PC-3 (cell line): ENCODE results near the gene SNAPC2. TPM values are rescaled to one million over a fixed set of nuclear protein-coding genes. Genes with fewer than 3 reads are reported as not detected.
A peak's percentile ranks its signal among the peaks of the same experiment; 100 is the strongest.

Experiments
- ATAC-seq: fragments of 200-7000 bp; cut with Tn5 transposase; 2 replicates; pipeline ENCODE4 v1.9.1; 2020; ENCODE audit warnings: mild to moderate bottlenecking, moderate library complexity
- BruUV-seq: library from RNA; stranded (reverse); fragments of 400-500 nt; replicated peaks from 2 replicates; lab custom pipeline; 2021; lab: Mats Ljungman, UMichigan
- CTCF ChIA-PET: fragments of 300-600 bp; sonication (Branson Sonifier 250); formaldehyde crosslinking; loops from one replicate; lab custom pipeline; 2022; ENCODE audit warnings: antibody characterized with exemption; lab: Charles Lee
- POLR2A ChIA-PET: fragments of 300-600 bp; sonication (Branson Sonifier 250); formaldehyde crosslinking; loops from one replicate; lab custom pipeline; 2022; ENCODE audit warnings: antibody characterized with exemption; ENCODE audit not compliant: unreplicated experiment; lab: Charles Lee
- DNase-seq: peaks from one replicate; pipeline ENCODE4 v3.0.0-alpha.2; 2015
- H2AFZ ChIP-seq: fragments of 300-600 bp; sonication (generic); 2 replicates; pipeline ENCODE4 v1.6.0; 2016; ENCODE audit warnings: antibody characterized with exemption, low read length
- H3F3A ChIP-seq: fragments of 300-600 bp; sonication (generic); one replicate; pipeline ENCODE4 v1.6.0; 2017; ENCODE audit warnings: antibody characterized with exemption, low read length, control low read depth, mild to moderate bottlenecking; ENCODE audit not compliant: unreplicated experiment
- H3K27ac ChIP-seq: fragments of 300-600 bp; sonication (generic); 2 replicates; pipeline ENCODE4 v1.5.1; 2016; ENCODE audit warnings: mild to moderate bottlenecking, low read length
- H3K27me3 ChIP-seq: fragments of 300-600 bp; sonication (generic); 2 replicates; pipeline ENCODE4 v1.6.1; 2016; ENCODE audit warnings: low read length, mixed read lengths
- H3K36me3 ChIP-seq: fragments of 300-600 bp; sonication (generic); 2 replicates; pipeline ENCODE4 v1.6.1; 2016; ENCODE audit warnings: low read depth, mixed run types, low read length, mixed read lengths
- H3K4me1 ChIP-seq: fragments of 300-600 bp; sonication (generic); 2 replicates; pipeline ENCODE4 v1.5.1; 2016; ENCODE audit warnings: low read length; ENCODE audit not compliant: insufficient read depth
- H3K4me2 ChIP-seq: fragments of 300-600 bp; sonication (generic); 2 replicates; pipeline ENCODE4 v1.6.0; 2016; ENCODE audit warnings: low read length
- H3K4me3 ChIP-seq: fragments of 300-600 bp; sonication (generic); 2 replicates; pipeline ENCODE4 v1.5.1; 2016; ENCODE audit warnings: mild to moderate bottlenecking, low read length, mixed read lengths
- H3K79me2 ChIP-seq: fragments of 300-600 bp; sonication (generic); 2 replicates; pipeline ENCODE4 v1.6.1; 2017; ENCODE audit warnings: low read length, mixed read lengths
- H3K9ac ChIP-seq: fragments of 300-600 bp; sonication (generic); 2 replicates; pipeline ENCODE4 v1.6.0; 2016; ENCODE audit warnings: mild to moderate bottlenecking, low read length
- H3K9me2 ChIP-seq: fragments of 300-600 bp; sonication (generic); replicated peaks from 2 replicates; pipeline ENCODE4 v1.6.1; 2016; ENCODE audit warnings: mixed run types, low read length, mixed read lengths
- H3K9me3 ChIP-seq: fragments of 300-600 bp; sonication (generic); 2 replicates; pipeline ENCODE4 v1.6.1; 2016; ENCODE audit warnings: low read length, mixed read lengths
- H4K20me1 ChIP-seq: fragments of 300-600 bp; sonication (generic); 2 replicates; pipeline ENCODE4 v1.6.1; 2016; ENCODE audit warnings: low read length, mixed read lengths
- EZH2 ChIP-seq: fragments of 300-600 bp; sonication (generic); IDR thresholded peaks from one replicate; pipeline ENCODE4 v1.6.1; 2017; ENCODE audit warnings: antibody characterized with exemption, mild to moderate bottlenecking, low read length; ENCODE audit not compliant: unreplicated experiment
- EZH2phosphoT487 ChIP-seq: fragments of 300-600 bp; sonication (generic); IDR thresholded peaks from 2 replicates; pipeline ENCODE4 v1.6.1; 2018; ENCODE audit warnings: mild to moderate bottlenecking, antibody characterized with exemption, low read length, borderline replicate concordance
- intact Hi-C: fragments of 100-400 bp; cut with micrococcal nuclease; formaldehyde crosslinking; loops from 2 replicates; pipeline ENCODE4 v1.9.0; 2023
- total RNA-seq: library from RNA; depleted of rRNA; stranded (reverse); fragments of >200 nt; gene quantifications from 2 replicates; pipeline ENCODE4 v1.2.3, GENCODE V29; 2014
- TF ChIP-seq, protein P1 (sequence below): fragments of 300-600 bp; sonication (generic); conservative IDR thresholded peaks from 2 replicates; pipeline ENCODE4 v1.5.1; 2017; ENCODE audit warnings: antibody characterized with exemption, low read depth, mild to moderate bottlenecking, low read length

The SNAPC2 gene
- total RNA-seq, 1 experiment from 2014 or later, result 40.1 TPM

DNA sequence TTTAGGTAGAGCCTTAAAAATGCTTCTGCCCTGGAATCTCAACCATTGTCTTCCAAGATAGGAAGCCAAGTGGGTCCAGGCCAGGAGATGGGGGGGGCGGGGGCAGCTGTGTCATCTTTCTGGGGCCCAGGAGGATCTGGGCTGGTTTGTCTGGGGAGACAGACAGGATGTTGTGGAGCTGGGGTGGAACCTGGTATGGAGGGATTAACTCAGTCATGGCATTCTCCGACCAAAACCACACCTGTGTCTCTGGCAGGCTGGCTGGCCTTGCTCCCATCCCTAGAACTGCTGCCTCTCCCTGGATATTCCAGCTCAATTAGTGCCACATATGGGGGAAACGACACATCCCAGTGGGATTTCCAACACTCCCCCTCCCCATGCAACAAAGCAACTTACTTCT lies 19.2 kb upstream of the SNAPC2 start:
- no peak for DNase-seq
- H3K4me1 ChIP-seq, result peaks cover 20% of the 10 kb centered on the region
- TF ChIP-seq EZH2phosphoT487 (no peak), EZH2 (no peak)
- TF ChIP-seq, protein P1, sequence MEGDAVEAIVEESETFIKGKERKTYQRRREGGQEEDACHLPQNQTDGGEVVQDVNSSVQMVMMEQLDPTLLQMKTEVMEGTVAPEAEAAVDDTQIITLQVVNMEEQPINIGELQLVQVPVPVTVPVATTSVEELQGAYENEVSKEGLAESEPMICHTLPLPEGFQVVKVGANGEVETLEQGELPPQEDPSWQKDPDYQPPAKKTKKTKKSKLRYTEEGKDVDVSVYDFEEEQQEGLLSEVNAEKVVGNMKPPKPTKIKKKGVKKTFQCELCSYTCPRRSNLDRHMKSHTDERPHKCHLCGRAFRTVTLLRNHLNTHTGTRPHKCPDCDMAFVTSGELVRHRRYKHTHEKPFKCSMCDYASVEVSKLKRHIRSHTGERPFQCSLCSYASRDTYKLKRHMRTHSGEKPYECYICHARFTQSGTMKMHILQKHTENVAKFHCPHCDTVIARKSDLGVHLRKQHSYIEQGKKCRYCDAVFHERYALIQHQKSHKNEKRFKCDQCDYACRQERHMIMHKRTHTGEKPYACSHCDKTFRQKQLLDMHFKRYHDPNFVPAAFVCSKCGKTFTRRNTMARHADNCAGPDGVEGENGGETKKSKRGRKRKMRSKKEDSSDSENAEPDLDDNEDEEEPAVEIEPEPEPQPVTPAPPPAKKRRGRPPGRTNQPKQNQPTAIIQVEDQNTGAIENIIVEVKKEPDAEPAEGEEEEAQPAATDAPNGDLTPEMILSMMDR, result no peak
- intact Hi-C loops, result loop anchor here (5.0 kb wide), 1 partner anchor 626 kb away; no protein-coding TSS in a partner anchor
- BruUV-seq, result no TSS peak
- ChIA-PET POLR2A (interaction anchor here (0.5 to 0.7 kb wide), 3 partner anchors 12 to 31 kb away, joined by 4 to 16 read pairs (median 4); no protein-coding TSS in a partner anchor), CTCF (no interaction called here)
- no peaks in the 10 kb centered on the region for H4K20me1 ChIP-seq
- no peak for ATAC-seq
- no peak overlapping the region for H3K4me3 ChIP-seq
- no peaks in the 10 kb centered on the region for H3K9me3 ChIP-seq
- no peak overlapping the region for H3K27ac ChIP-seq
- H3K4me2 ChIP-seq, result no peak overlapping the region
- H3F3A ChIP-seq, result peaks cover 11% of the 10 kb centered on the region
- peaks cover 15% of the 10 kb centered on the region for H3K36me3 ChIP-seq
- H3K9ac ChIP-seq, result no peak overlapping the region
- H3K9me2 ChIP-seq, result no peaks in the 10 kb centered on the region
- H3K27me3 ChIP-seq, result no peaks in the 10 kb centered on the region
- peaks cover 28% of the 10 kb centered on the region for H3K79me2 ChIP-seq
- H2AFZ ChIP-seq, result no peak overlapping the region

DNA sequence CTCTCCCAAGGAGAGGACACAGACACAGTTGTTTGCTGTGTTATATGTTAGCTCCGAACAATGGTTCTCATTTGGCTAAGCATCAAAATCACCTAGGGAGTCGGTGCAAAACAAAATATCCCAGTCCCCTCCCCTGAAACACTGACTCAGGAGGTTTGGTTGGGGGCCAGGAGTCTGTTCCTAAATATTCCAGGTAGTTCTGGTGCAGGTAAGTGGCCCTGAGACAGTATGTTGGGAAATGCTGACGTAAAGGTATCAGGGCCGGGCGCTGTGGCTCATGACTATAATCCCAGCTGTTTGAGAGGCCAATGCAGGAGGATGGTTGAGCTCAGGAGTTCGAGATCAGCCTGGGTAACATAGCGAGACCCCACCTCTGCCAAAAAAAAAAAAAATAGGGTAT lies 18.8 kb upstream of the SNAPC2 start:
- no peaks in the 10 kb centered on the region for H3K9me3 ChIP-seq
- H3K9ac ChIP-seq, result no peak overlapping the region
- no peak overlapping the region for H3K4me2 ChIP-seq
- H3K4me3 ChIP-seq, result no peak overlapping the region
- peaks cover 32% of the 10 kb centered on the region for H3K79me2 ChIP-seq
- intact Hi-C loops, result loop anchor here (5.0 kb wide), 1 partner anchor 626 kb away; no protein-coding TSS in a partner anchor
- no peak for TF ChIP-seq EZH2phosphoT487
- H3K27ac ChIP-seq, result no peak overlapping the region
- peaks cover 11% of the 10 kb centered on the region for H3F3A ChIP-seq
- BruUV-seq, result no TSS peak
- peaks cover 15% of the 10 kb centered on the region for H3K36me3 ChIP-seq
- no peak for DNase-seq
- H2AFZ ChIP-seq, result no peak overlapping the region
- CTCF ChIA-PET, result interaction anchor here (0.7 kb wide), 1 partner anchor 215 kb away, joined by 3 read pairs; no protein-coding TSS in a partner anchor
- no peaks in the 10 kb centered on the region for H3K9me2 ChIP-seq
- H3K4me1 ChIP-seq, result peaks cover 20% of the 10 kb centered on the region
- H4K20me1 ChIP-seq, result no peaks in the 10 kb centered on the region
- POLR2A ChIA-PET, result interaction anchor here (0.6 to 0.7 kb wide), 2 partner anchors 12 to 30 kb away, joined by 4 to 16 read pairs; no protein-coding TSS in a partner anchor
- no peak for ATAC-seq
- no peaks in the 10 kb centered on the region for H3K27me3 ChIP-seq

DNA sequence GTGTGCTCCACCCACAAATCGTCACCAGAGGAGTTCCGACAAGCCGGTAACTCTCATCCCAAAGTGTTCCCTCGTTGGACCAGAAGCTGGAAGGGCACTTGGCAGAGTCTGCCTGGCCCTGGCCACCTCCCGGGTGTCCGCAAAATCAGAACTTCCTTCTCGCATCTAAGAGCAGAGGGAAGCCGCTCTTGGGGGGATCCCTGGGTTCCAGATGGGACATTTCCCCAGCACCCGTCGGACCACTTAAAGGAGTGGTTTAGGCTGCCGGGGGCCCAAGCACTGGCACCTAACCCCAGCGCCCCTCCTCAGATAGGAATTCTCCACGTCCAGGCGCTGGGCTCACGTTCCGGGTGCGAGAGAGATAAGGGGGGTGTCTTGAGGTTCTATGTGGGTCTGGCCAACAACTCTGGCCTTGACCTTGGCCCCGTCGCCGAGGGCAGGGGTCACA lies 17.3 kb upstream of the SNAPC2 start:
- 0 out of 2 replicates have a peak, but pooled peaks cover 3% of the 10 kb centered on the region for H4K20me1 ChIP-seq
- H3K4me2 ChIP-seq, result peak overlapping the region; percentile 98
- peak overlapping the region; percentile 75 for H3K4me3 ChIP-seq
- intact Hi-C loops, result loop anchor here (1.0 to 5.0 kb wide), 5 partner anchors 14 to 624 kb away; partner anchors contain the start of genes LRRC8E and SNAPC2
- POLR2A ChIA-PET, result interaction anchor here (0.6 to 1.0 kb wide), 3 partner anchors 9 to 33 kb away, joined by 3 to 4 read pairs (median 3); no protein-coding TSS in a partner anchor
- peaks cover 11% of the 10 kb centered on the region for H3F3A ChIP-seq
- no peaks in the 10 kb centered on the region for H3K9me3 ChIP-seq
- H3K9me2 ChIP-seq, result no peaks in the 10 kb centered on the region
- ATAC-seq, result peak; percentile 4
- CTCF ChIA-PET, result interaction anchor here (0.5 to 2.0 kb wide), 5 partner anchors 15 to 103 kb away, joined by 5 to 23 read pairs (median 7); partner anchors contain the start of gene SNAPC2
- TSS peak; percentile 88 for BruUV-seq
- peaks cover 12% of the 10 kb centered on the region for H3K36me3 ChIP-seq
- peak overlapping the region; percentile 89 for H3K9ac ChIP-seq
- peak overlapping the region; percentile 77 for H2AFZ ChIP-seq
- peaks cover 20% of the 10 kb centered on the region for H3K4me1 ChIP-seq
- DNase-seq, result peak; percentile 35
- peaks cover 46% of the 10 kb centered on the region for H3K79me2 ChIP-seq
- peak overlapping the region; percentile 65 for H3K27ac ChIP-seq
- no peaks in the 10 kb centered on the region for H3K27me3 ChIP-seq
- TF ChIP-seq EZH2 (no peak), EZH2phosphoT487 (no peak)
- TF ChIP-seq, protein P1, result no peak
